ENCODE data around the gene MIDN. TPM values are rescaled to one million over a fixed set of nuclear protein-coding genes. Genes with fewer than 3 reads are reported as not detected.

The MIDN gene
- polyA plus RNA-seq, 1 donor from 2014 or later: 24.8 TPM

- Histone ChIP-seq H2AFZ (ENCODE audit: low read depth, low read length) (no peak overlapping the region), H4K20me1 (ENCODE audit: insufficient read depth) (no peaks in the 10 kb centered on the region), H3K27ac (ENCODE audit: low read length) (no peak overlapping the region), H3K79me2 (replicated peaks; ENCODE audit: insufficient read depth, low read length) (peaks cover 6% of the 10 kb centered on the region), H3K9me3 (ENCODE audit: low read length) (no peaks in the 10 kb centered on the region), H3K4me3 (ENCODE audit: low read length) (no peak overlapping the region), H3F3A (ENCODE audit: insufficient read depth, low read length, poor library complexity, severe bottlenecking) (no peaks in the 10 kb centered on the region), H3K36me3 (ENCODE audit: insufficient read depth, low read length) (no peaks in the 10 kb centered on the region), H3K9me2 (ENCODE audit: insufficient read depth, low read length) (no peaks in the 10 kb centered on the region), H3K4me2 (ENCODE audit: low read length) (no peak overlapping the region), H3K27me3 (ENCODE audit: insufficient read depth, low read depth, low read length) (no peaks in the 10 kb centered on the region), H3K9ac (ENCODE audit: low read length) (no peak overlapping the region)
- TF ChIP-seq POLR2AphosphoS5 (IDR thresholded peaks at IDR 0.05) (no peak), SMC3 (conservative IDR thresholded peaks at IDR 0.05; ENCODE audit: poor library complexity) (no peak), REST (IDR thresholded peaks at IDR 0.05; ENCODE audit: borderline replicate concordance) (no peak), CTCF (IDR thresholded peaks at IDR 0.05; ENCODE audit: poor library complexity, severe bottlenecking) (no peak)
Observed at GRCh38 chr19:1220477-1220930, 27.9 kb upstream of the MIDN start.

GRCh38 chr19:1220976-1221903 is 27.1 kb upstream of the MIDN start:
- H3K27me3 ChIP-seq (ENCODE audit: insufficient read depth, low read depth, low read length): no peaks in the 10 kb centered on the region
- H2AFZ ChIP-seq (ENCODE audit: low read depth, low read length): no peak overlapping the region
- H3K36me3 ChIP-seq (ENCODE audit: insufficient read depth, low read length): no peaks in the 10 kb centered on the region
- TF ChIP-seq CTCF (IDR thresholded peaks at IDR 0.05; ENCODE audit: poor library complexity, severe bottlenecking): peak; percentile 42
- TF ChIP-seq SMC3 (conservative IDR thresholded peaks at IDR 0.05; ENCODE audit: poor library complexity): peak; percentile 12
- peak; percentile 33 for TF ChIP-seq RAD21 (conservative IDR thresholded peaks at IDR 0.05)
- no peak for TF ChIP-seq EZH2 (IDR thresholded peaks at IDR 0.05; ENCODE audit: borderline replicate concordance, insufficient read depth, low read length, poor library complexity, severe bottlenecking)
- no peak overlapping the region for H3K4me3 ChIP-seq (ENCODE audit: low read length)
- no peak overlapping the region for H3K4me2 ChIP-seq (ENCODE audit: low read length)
- no peaks in the 10 kb centered on the region for H3K9me2 ChIP-seq (ENCODE audit: insufficient read depth, low read length)
- H3K9me3 ChIP-seq (ENCODE audit: low read length): no peaks in the 10 kb centered on the region
- H3K79me2 ChIP-seq (replicated peaks; ENCODE audit: insufficient read depth, low read length): peaks cover 6% of the 10 kb centered on the region
- H4K20me1 ChIP-seq (ENCODE audit: insufficient read depth): no peaks in the 10 kb centered on the region
- no peaks in the 10 kb centered on the region for H3F3A ChIP-seq (ENCODE audit: insufficient read depth, low read length, poor library complexity, severe bottlenecking)
- no peak overlapping the region for H3K27ac ChIP-seq (ENCODE audit: low read length)
- H3K9ac ChIP-seq (ENCODE audit: low read length): no peak overlapping the region
